HEK293 (cell line): Measurements from ENCODE around the gene MAP3K9.

Source experiments
- CTCF ChIA-PET: fragments of 350-600 bp; formaldehyde crosslinking; extraction: SDS; loops from one replicate; lab custom pipeline; 2021; ENCODE audit warnings: antibody characterized with exemption; lab: Yijun Ruan, JAX
- POLR2A ChIA-PET: fragments of 300-600 bp; formaldehyde crosslinking; extraction: SDS; loops from one replicate; lab custom pipeline; 2020; ENCODE audit warnings: antibody characterized with exemption, inconsistent platforms; lab: Yijun Ruan, JAX
- H3K27ac ChIP-seq: fragments of 200-500 bp; sonication (Bioruptor generic); 2 replicates; pipeline ENCODE4 v1.5.1; 2014; ENCODE audit warnings: low read depth, low read length, control low read depth, inconsistent platforms; ENCODE audit errors: extremely low read depth
- H3K36me3 ChIP-seq, 2 experiments: fragments of 200-500 bp in 1 of 2; sonication (Bioruptor generic) in 1 of 2; 1 replicate in 1 of 2; 2 replicates in 1 of 2; pipeline ENCODE4 v1.5.1; 2014 to 2017; ENCODE audit warnings: inconsistent platforms in 2 of 2, low read length in 2 of 2; ENCODE audit not compliant: control insufficient read depth in 2 of 2, insufficient read depth in 1 of 2
- H3K4me1 ChIP-seq: fragments of 200-500 bp; sonication (Bioruptor generic); 2 replicates; pipeline ENCODE4 v1.5.1; 2014; ENCODE audit warnings: mild to moderate bottlenecking, low read length, inconsistent platforms; ENCODE audit not compliant: control insufficient read depth, insufficient read depth
- H3K4me3 ChIP-seq: 2 replicates; pipeline ENCODE4 v1.5.1; 2011; ENCODE audit warnings: low read depth, mild to moderate bottlenecking, control low read depth, low read length, moderate library complexity
- H3K9me3 ChIP-seq: fragments of 200-500 bp; sonication (Bioruptor generic); 2 replicates; pipeline ENCODE4 v1.5.1; 2014; ENCODE audit warnings: low read depth, low read length, inconsistent platforms; ENCODE audit not compliant: control insufficient read depth, insufficient read depth
- GFI1B ChIP-seq: fragments of 450-650 bp; formaldehyde crosslinking; IDR thresholded peaks from 2 replicates; pipeline ENCODE4 v1.5.1; 2016; ENCODE audit warnings: missing biosample characterization, missing genetic modification characterization
- ZBTB17 ChIP-seq: fragments of 450-650 bp; formaldehyde crosslinking; IDR thresholded peaks from 2 replicates; pipeline ENCODE4 v1.5.1; 2016; ENCODE audit warnings: missing biosample characterization, missing genetic modification characterization
- ZEB2 ChIP-seq: fragments of 450-650 bp; formaldehyde crosslinking; IDR thresholded peaks from 2 replicates; pipeline ENCODE4 v1.5.1; 2016; ENCODE audit warnings: missing biosample characterization, missing genetic modification characterization
- ZFHX2 ChIP-seq: fragments of 450-650 bp; formaldehyde crosslinking; conservative IDR thresholded peaks from 2 replicates; pipeline ENCODE4 v1.5.1; 2016; ENCODE audit warnings: missing biosample characterization, missing genetic modification characterization
- ZIC2 ChIP-seq: fragments of 450-650 bp; formaldehyde crosslinking; IDR thresholded peaks from 2 replicates; pipeline ENCODE4 v1.5.1; 2016; ENCODE audit warnings: missing biosample characterization, missing genetic modification characterization
- ZNF19 ChIP-seq: fragments of 450-650 bp; formaldehyde crosslinking; IDR thresholded peaks from 2 replicates; pipeline ENCODE4; 2016; ENCODE audit warnings: missing biosample characterization, missing genetic modification characterization, low read depth
- ZNF202 ChIP-seq: fragments of 450-650 bp; formaldehyde crosslinking; IDR thresholded peaks from 2 replicates; pipeline ENCODE4 v1.5.1; 2016; ENCODE audit warnings: missing biosample characterization, missing genetic modification characterization, borderline replicate concordance
- ZNF48 ChIP-seq: fragments of 450-650 bp; formaldehyde crosslinking; IDR thresholded peaks from 2 replicates; pipeline ENCODE4 v1.5.1; 2016; ENCODE audit warnings: missing biosample characterization, missing genetic modification characterization
- ZNF548 ChIP-seq: fragments of 450-650 bp; formaldehyde crosslinking; IDR thresholded peaks from 2 replicates; pipeline ENCODE4 v1.5.1; 2016; ENCODE audit warnings: missing biosample characterization, missing genetic modification characterization
- ZNF626 ChIP-seq: fragments of 450-650 bp; sonication (Bioruptor Pico); formaldehyde crosslinking; IDR thresholded peaks from 2 replicates; pipeline ENCODE4 v1.5.1; 2018; ENCODE audit warnings: missing biosample characterization, missing genetic modification characterization, inconsistent platforms
- ZNF658 ChIP-seq: fragments of 450-650 bp; formaldehyde crosslinking; IDR thresholded peaks from 2 replicates; pipeline ENCODE4; 2016; ENCODE audit warnings: missing biosample characterization, missing genetic modification characterization
- ZNF777 ChIP-seq: fragments of 450-650 bp; formaldehyde crosslinking; IDR thresholded peaks from 2 replicates; pipeline ENCODE4 v1.5.1; 2017; ENCODE audit warnings: missing biosample characterization, missing genetic modification characterization, borderline replicate concordance
- ZNF791 ChIP-seq: fragments of 450-650 bp; formaldehyde crosslinking; IDR thresholded peaks from 2 replicates; pipeline ENCODE4 v1.5.1; 2016; ENCODE audit warnings: missing biosample characterization, missing genetic modification characterization
- TF ChIP-seq, protein P1 (sequence below): fragments of 450-650 bp; formaldehyde crosslinking; IDR thresholded peaks from 2 replicates; pipeline ENCODE4 v1.5.1; 2016; ENCODE audit warnings: missing biosample characterization, missing genetic modification characterization
- TF ChIP-seq, protein P2 (sequence below): fragments of 450-650 bp; formaldehyde crosslinking; IDR thresholded peaks from 2 replicates; pipeline ENCODE4 v1.5.1; 2016; ENCODE audit warnings: missing biosample characterization, missing genetic modification characterization, borderline replicate concordance
- TF ChIP-seq, protein P3 (sequence below): fragments of 450-650 bp; formaldehyde crosslinking; IDR thresholded peaks from 2 replicates; pipeline ENCODE4 v1.5.1; 2016; ENCODE audit warnings: missing biosample characterization, missing genetic modification characterization
- TF ChIP-seq, protein P4 (sequence below): fragments of 450-650 bp; formaldehyde crosslinking; IDR thresholded peaks from 2 replicates; pipeline ENCODE4 v1.5.1; 2017; ENCODE audit warnings: missing biosample characterization, missing genetic modification characterization
- TF ChIP-seq, protein P5 (sequence below): fragments of 450-650 bp; formaldehyde crosslinking; IDR thresholded peaks from 2 replicates; pipeline ENCODE4 v1.5.1; 2016; ENCODE audit warnings: missing biosample characterization, missing genetic modification characterization
- TF ChIP-seq, protein P6 (sequence below): fragments of 450-650 bp; IDR thresholded peaks from 2 replicates; pipeline ENCODE4 v1.5.1; 2018; ENCODE audit warnings: missing biosample characterization, mild to moderate bottlenecking, missing genetic modification characterization
- TF ChIP-seq, protein P7 (sequence below): fragments of 450-650 bp; formaldehyde crosslinking; IDR thresholded peaks from 2 replicates; pipeline ENCODE4 v1.5.1; 2016; ENCODE audit warnings: missing biosample characterization, missing genetic modification characterization
- TF ChIP-seq, protein P8 (sequence below): fragments of 450-650 bp; formaldehyde crosslinking; IDR thresholded peaks from 2 replicates; pipeline ENCODE4; 2016; ENCODE audit warnings: missing biosample characterization, missing genetic modification characterization
- TF ChIP-seq, protein P9 (sequence below): fragments of 450-650 bp; formaldehyde crosslinking; IDR thresholded peaks from 2 replicates; pipeline ENCODE4 v1.5.1; 2016; ENCODE audit warnings: missing biosample characterization, missing genetic modification characterization

Gene MAP3K9

DNA sequence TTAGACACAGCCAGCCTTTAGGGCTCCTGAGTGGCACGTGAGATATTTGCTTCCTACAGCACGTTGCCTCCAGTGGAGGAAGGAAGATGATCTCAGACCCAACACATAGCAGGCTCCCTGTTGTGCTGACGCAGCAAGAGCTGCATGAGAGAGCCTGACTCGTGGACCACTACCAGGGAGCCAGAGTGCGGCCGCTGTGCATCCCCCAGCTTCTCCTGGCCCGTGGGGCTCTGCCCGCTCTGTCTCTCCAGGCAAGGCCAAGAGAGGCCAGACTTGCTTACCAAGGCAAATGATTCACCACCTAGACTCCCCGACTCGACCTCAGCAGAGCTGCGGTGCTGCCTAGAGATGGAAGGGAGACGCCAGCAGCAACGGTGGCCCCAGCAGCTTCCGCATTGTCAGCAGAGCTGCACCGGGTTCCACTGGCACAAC is 37.5 kb downstream of the MAP3K9 start (continued):
- TF ChIP-seq ZNF658 = no peak
- TF ChIP-seq ZNF791 (tag by site-specific recombination) = no peak
- TF ChIP-seq ZNF548 = no peak
- TF ChIP-seq ZBTB17 (tag by site-specific recombination) = 0 out of 2 replicates have a peak, but pooled peaks have one; percentile 19
- TF ChIP-seq ZIC2 (tag by site-specific recombination) = peak; percentile 89
- TF ChIP-seq, protein P1, sequence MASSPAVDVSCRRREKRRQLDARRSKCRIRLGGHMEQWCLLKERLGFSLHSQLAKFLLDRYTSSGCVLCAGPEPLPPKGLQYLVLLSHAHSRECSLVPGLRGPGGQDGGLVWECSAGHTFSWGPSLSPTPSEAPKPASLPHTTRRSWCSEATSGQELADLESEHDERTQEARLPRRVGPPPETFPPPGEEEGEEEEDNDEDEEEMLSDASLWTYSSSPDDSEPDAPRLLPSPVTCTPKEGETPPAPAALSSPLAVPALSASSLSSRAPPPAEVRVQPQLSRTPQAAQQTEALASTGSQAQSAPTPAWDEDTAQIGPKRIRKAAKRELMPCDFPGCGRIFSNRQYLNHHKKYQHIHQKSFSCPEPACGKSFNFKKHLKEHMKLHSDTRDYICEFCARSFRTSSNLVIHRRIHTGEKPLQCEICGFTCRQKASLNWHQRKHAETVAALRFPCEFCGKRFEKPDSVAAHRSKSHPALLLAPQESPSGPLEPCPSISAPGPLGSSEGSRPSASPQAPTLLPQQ (tag by site-specific recombination) = no peak
- TF ChIP-seq, protein P2, sequence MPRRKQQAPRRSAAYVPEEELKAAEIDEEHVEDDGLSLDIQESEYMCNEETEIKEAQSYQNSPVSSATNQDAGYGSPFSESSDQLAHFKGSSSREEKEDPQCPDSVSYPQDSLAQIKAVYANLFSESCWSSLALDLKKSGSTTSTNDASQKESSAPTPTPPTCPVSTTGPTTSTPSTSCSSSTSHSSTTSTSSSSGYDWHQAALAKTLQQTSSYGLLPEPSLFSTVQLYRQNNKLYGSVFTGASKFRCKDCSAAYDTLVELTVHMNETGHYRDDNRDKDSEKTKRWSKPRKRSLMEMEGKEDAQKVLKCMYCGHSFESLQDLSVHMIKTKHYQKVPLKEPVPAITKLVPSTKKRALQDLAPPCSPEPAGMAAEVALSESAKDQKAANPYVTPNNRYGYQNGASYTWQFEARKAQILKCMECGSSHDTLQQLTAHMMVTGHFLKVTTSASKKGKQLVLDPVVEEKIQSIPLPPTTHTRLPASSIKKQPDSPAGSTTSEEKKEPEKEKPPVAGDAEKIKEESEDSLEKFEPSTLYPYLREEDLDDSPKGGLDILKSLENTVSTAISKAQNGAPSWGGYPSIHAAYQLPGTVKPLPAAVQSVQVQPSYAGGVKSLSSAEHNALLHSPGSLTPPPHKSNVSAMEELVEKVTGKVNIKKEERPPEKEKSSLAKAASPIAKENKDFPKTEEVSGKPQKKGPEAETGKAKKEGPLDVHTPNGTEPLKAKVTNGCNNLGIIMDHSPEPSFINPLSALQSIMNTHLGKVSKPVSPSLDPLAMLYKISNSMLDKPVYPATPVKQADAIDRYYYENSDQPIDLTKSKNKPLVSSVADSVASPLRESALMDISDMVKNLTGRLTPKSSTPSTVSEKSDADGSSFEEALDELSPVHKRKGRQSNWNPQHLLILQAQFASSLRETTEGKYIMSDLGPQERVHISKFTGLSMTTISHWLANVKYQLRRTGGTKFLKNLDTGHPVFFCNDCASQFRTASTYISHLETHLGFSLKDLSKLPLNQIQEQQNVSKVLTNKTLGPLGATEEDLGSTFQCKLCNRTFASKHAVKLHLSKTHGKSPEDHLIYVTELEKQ = no peak

DNA sequence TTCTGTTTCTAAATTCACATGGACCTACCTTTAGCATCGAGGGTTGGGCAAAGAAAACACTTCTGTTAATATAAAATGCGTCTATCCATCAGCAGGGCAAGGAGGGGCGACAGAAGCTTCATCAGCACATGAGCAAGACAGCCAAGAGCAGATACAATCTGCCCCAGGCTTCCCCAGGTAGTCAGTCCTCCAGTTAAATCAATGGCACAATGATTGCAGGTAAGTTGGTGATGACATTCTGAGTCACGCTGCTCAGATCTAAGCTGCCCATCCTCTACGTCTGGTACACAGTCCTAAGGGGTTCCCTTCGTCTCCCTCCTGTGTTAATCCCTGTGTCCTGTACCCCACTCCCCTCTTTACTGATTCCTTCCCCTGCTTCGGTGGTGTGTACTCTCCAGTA is 38.8 kb downstream of the MAP3K9 start:
- Histone ChIP-seq H3K36me3 (no peaks in the 10 kb centered on the region), H3K4me3 (no peak overlapping the region), H3K27ac (no peak overlapping the region), H3K9me3 (no peaks in the 10 kb centered on the region), H3K4me1 (peaks cover 3% of the 10 kb centered on the region; the same call in 1 of the 2 replicates)
- POLR2A ChIA-PET = no interaction called here
- CTCF ChIA-PET = interaction anchor here (1.1 kb wide), 1 partner anchor 48 kb away, joined by 3 read pairs; no protein-coding TSS in a partner anchor
- TF ChIP-seq, protein P3, sequence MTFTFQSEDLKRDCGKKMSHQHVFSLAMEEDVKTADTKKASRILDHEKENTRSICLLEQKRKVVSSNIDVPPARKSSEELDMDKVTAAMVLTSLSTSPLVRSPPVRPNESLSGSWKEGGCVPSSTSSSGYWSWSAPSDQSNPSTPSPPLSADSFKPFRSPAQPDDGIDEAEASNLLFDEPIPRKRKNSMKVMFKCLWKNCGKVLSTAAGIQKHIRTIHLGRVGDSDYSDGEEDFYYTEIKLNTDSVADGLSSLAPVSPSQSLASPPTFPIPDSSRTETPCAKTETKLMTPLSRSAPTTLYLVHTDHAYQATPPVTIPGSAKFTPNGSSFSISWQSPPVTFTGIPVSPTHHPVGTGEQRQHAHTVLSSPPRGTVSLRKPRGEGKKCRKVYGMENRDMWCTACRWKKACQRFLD (tag by site-specific recombination) = no peak
- TF ChIP-seq ZEB2 (tag by site-specific recombination) = no peak
- TF ChIP-seq ZFHX2 (tag by site-specific recombination) = no peak
- TF ChIP-seq ZNF19 (tag by site-specific recombination) = no peak
- no peak for TF ChIP-seq GFI1B
- TF ChIP-seq, protein P4, sequence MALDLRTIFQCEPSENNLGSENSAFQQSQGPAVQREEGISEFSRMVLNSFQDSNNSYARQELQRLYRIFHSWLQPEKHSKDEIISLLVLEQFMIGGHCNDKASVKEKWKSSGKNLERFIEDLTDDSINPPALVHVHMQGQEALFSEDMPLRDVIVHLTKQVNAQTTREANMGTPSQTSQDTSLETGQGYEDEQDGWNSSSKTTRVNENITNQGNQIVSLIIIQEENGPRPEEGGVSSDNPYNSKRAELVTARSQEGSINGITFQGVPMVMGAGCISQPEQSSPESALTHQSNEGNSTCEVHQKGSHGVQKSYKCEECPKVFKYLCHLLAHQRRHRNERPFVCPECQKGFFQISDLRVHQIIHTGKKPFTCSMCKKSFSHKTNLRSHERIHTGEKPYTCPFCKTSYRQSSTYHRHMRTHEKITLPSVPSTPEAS (tag by site-specific recombination) = no peak
- TF ChIP-seq, protein P5, sequence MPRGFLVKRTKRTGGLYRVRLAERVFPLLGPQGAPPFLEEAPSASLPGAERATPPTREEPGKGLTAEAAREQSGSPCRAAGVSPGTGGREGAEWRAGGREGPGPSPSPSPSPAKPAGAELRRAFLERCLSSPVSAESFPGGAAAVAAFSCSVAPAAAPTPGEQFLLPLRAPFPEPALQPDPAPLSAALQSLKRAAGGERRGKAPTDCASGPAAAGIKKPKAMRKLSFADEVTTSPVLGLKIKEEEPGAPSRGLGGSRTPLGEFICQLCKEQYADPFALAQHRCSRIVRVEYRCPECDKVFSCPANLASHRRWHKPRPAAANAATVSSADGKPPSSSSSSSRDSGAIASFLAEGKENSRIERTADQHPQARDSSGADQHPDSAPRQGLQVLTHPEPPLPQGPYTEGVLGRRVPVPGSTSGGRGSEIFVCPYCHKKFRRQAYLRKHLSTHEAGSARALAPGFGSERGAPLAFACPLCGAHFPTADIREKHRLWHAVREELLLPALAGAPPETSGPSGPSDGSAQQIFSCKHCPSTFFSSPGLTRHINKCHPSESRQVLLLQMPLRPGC (tag by site-specific recombination) = no peak
- no peak for TF ChIP-seq ZNF777 (tag by site-specific recombination)
- TF ChIP-seq ZNF48 (tag by site-specific recombination) = no peak
- TF ChIP-seq ZNF626 (tag by site-specific recombination) = no peak
- TF ChIP-seq ZNF202 (tag by site-specific recombination) = no peak
- TF ChIP-seq, protein P6, sequence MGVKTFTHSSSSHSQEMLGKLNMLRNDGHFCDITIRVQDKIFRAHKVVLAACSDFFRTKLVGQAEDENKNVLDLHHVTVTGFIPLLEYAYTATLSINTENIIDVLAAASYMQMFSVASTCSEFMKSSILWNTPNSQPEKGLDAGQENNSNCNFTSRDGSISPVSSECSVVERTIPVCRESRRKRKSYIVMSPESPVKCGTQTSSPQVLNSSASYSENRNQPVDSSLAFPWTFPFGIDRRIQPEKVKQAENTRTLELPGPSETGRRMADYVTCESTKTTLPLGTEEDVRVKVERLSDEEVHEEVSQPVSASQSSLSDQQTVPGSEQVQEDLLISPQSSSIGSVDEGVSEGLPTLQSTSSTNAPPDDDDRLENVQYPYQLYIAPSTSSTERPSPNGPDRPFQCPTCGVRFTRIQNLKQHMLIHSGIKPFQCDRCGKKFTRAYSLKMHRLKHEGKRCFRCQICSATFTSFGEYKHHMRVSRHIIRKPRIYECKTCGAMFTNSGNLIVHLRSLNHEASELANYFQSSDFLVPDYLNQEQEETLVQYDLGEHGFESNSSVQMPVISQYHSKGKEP (tag by site-specific recombination) = no peak
- TF ChIP-seq, protein P7, sequence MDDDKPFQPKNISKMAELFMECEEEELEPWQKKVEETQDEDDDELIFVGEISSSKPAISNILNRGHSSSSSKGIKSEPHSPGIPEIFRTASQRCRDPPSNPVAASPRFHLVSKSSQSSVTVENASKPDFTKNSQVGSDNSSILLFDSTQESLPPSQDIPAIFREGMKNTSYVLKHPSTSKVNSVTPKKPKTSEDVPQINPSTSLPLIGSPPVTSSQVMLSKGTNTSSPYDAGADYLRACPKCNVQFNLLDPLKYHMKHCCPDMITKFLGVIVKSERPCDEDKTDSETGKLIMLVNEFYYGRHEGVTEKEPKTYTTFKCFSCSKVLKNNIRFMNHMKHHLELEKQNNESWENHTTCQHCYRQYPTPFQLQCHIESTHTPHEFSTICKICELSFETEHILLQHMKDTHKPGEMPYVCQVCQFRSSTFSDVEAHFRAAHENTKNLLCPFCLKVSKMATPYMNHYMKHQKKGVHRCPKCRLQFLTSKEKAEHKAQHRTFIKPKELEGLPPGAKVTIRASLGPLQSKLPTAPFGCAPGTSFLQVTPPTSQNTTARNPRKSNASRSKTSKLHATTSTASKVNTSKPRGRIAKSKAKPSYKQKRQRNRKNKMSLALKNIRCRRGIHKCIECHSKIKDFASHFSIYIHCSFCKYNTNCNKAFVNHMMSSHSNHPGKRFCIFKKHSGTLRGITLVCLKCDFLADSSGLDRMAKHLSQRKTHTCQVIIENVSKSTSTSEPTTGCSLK (tag by site-specific recombination) = no peak
- TF ChIP-seq, protein P8, sequence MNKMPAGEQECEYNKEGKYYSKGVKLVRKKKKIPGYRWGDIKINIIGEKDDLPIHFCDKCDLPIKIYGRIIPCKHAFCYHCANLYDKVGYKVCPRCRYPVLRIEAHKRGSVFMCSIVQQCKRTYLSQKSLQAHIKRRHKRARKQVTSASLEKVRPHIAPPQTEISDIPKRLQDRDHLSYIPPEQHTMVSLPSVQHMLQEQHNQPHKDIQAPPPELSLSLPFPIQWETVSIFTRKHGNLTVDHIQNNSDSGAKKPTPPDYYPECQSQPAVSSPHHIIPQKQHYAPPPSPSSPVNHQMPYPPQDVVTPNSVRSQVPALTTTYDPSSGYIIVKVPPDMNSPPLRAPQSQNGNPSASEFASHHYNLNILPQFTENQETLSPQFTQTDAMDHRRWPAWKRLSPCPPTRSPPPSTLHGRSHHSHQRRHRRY (tag by site-specific recombination) = no peak
- TF ChIP-seq, protein P9, sequence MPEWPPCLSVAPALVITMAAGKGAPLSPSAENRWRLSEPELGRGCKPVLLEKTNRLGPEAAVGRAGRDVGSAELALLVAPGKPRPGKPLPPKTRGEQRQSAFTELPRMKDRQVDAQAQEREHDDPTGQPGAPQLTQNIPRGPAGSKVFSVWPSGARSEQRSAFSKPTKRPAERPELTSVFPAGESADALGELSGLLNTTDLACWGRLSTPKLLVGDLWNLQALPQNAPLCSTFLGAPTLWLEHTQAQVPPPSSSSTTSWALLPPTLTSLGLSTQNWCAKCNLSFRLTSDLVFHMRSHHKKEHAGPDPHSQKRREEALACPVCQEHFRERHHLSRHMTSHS (tag by site-specific recombination) = no peak
